GM12865 (cell line): ENCODE measurements around the gene PPM1J.
"Not testable (repeated sequence)": the region's sequence is repeated elsewhere in the genome, so short reads cannot be mapped to it uniquely, and the experiment has no call there.

ENCODE experiments used
- DNase-seq: peaks from one replicate; pipeline ENCODE4 v3.0.0; 2010; ENCODE audit warnings: low read depth
- H3K4me3 ChIP-seq: 2 replicates; pipeline ENCODE4 v1.5.1; 2011; ENCODE audit warnings: mild to moderate bottlenecking, low read depth, low read length, control low read depth
- TF ChIP-seq, protein P1 (sequence below): IDR thresholded peaks from 2 replicates; pipeline ENCODE4 v1.5.1; 2011; ENCODE audit warnings: low read length, control low read depth, low read depth, inconsistent platforms; ENCODE audit not compliant: insufficient read depth; ENCODE audit errors: missing control alignments

Gene PPM1J

DNA sequence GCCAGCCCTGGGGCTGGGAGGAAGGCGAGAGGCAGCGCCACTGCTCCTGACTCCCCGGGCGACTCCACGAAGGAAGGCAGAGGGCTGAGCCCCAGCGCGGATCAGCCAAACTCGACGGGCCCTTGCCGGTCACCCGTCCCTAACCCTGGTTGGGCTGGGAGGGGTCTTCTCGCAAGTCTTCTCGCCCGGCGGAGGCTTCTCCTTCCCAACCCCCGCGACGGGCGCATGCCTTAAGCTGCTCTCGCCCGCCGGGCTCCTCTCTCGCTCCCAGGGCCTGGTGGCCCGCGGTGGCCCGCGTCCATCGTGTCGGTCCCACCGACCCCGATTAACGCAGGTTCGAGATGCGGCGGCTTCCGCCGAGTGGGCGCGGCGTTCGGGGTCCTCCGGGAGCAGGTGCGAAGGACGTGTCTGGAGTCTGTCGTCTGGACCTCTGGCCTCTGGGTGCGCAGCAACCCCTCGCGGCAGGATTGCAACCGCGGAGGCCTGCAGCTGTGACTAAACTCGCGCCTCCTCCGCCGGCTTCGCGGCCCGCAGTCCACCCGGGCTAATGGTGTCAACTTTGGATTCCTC lies 29.0 kb upstream of the PPM1J start:
- no peak for DNase-seq
- H3K4me3 ChIP-seq, result no peak overlapping the region
- TF ChIP-seq, protein P1, sequence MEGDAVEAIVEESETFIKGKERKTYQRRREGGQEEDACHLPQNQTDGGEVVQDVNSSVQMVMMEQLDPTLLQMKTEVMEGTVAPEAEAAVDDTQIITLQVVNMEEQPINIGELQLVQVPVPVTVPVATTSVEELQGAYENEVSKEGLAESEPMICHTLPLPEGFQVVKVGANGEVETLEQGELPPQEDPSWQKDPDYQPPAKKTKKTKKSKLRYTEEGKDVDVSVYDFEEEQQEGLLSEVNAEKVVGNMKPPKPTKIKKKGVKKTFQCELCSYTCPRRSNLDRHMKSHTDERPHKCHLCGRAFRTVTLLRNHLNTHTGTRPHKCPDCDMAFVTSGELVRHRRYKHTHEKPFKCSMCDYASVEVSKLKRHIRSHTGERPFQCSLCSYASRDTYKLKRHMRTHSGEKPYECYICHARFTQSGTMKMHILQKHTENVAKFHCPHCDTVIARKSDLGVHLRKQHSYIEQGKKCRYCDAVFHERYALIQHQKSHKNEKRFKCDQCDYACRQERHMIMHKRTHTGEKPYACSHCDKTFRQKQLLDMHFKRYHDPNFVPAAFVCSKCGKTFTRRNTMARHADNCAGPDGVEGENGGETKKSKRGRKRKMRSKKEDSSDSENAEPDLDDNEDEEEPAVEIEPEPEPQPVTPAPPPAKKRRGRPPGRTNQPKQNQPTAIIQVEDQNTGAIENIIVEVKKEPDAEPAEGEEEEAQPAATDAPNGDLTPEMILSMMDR, result no peak

DNA sequence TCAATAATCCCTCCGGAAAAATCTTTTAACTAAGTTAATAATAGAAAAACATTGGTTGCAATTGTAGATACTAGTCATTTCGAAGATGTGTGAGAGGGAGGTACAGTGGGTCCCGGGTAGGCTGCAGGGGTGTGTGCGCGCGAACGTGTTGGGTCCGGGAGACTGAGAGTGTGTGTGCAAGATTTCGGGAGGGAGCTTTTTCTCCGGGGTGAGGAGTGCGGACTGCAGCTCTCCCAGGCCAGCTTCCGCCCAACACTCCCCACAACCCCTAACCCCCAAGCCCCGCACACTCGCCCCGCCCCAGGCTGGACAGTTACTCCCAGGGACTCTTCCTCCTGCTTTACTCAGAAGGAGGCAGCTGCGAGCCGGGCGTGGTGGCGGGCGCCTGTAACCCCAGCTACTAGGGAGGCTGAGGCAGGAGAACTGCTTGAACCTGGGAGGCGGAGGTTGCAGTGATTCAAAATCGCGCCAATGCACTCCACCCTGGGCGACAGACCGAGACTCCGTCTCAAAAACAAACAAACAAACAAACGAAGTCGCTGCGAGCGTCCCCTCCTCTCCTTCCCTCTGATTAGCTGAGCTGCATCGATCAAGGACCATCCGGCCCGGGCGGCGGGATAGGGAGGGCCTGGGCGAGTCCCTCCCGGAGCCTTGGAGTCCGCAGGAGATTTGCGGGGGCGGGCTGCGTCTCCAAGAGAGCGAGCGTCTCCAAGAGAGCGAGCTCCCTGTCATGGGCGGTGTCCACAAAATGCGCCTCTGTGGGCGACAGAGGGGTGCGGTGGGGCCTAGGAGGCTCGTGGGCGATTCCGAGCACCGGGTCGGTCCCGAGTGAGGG lies 28.3 kb upstream of the PPM1J start:
- DNase-seq, result no peak
- TF ChIP-seq, protein P1, result no peak
- H3K4me3 ChIP-seq, result no peak overlapping the region

DNA sequence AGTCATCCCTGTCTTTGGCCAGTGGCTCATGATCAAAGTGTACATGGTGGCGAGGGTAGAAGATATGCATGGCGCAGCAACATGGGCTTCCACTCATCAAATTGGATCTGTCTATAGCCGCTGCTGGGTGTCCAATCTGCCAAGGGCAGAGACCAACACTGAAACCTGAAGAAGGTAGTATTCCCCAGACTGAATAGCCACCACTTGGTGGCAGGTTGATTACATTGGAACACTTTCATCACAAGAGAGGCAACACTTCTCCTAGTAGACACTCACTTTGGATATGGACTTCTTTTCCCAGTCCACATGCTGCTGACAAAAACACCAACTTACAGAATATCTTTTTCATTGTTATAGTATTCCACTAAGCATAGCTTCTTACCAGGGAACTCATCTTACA lies 22.4 kb upstream of the PPM1J start:
- DNase-seq, result no peak
- TF ChIP-seq, protein P1, result no peak
- H3K4me3 ChIP-seq, result no peak overlapping the region

DNA sequence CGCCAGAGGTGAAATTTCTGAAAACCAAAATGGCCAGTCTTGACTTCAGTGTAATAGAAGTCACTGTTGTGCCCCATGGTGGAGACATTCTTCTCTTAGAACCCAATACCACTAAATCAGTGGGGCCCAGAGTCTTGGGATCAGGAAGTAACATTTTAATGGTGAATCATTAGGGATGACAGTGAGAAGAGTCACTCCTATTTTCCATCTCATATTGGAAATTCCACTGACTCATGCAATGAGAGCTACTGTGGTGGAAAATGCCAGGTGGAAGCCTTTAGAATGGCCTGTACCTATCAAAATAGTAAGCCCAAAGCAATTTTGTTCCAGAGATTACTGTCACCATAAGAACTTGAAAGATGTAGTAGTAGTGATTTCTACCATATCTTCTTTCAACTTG lies 20.6 kb upstream of the PPM1J start:
- H3K4me3 ChIP-seq, result no peak overlapping the region
- no peak for DNase-seq
- TF ChIP-seq, protein P1, result no peak

DNA sequence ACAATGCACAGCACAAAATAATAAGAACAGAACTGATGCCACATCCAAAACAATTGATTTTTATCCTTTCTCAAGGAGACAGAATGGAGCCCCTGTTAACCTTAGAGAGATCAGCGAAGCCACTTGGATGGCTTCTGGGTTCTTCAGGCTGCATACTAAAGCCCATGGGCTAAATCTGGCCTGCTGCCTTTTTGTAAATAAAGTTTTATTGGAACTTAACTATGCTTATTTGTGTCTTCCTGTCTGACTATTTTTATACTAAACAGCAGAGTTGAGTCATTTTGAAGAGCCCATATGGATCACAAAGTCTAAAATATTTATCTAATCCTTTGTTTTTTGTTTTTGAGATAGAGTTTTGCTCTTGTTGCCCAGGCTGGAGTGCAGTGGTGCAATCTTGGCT lies 16.3 kb upstream of the PPM1J start:
- no peak overlapping the region for H3K4me3 ChIP-seq
- TF ChIP-seq, protein P1, result no peak
- DNase-seq, result no peak

DNA sequence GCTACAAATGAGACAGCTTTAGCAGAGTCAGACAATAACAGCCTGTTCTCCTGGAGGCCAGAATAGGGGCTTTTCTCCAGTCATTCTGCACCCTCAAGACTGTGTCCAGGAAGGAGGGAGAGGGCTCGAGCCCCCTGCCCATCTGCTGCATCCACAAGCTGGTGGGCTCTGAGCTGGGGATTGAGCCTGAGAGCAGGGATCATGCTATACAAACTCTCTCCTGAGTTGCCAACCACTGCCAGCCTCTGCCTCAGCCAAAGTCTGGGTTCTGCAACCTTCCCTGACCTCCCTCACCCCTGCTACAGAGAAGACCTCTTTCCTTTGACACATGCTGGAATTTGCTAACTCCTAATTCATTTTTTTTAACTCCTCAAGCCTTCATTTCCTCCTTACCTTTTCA lies 14.8 kb upstream of the PPM1J start:
- TF ChIP-seq, protein P1, result no peak
- no peak for DNase-seq

DNA sequence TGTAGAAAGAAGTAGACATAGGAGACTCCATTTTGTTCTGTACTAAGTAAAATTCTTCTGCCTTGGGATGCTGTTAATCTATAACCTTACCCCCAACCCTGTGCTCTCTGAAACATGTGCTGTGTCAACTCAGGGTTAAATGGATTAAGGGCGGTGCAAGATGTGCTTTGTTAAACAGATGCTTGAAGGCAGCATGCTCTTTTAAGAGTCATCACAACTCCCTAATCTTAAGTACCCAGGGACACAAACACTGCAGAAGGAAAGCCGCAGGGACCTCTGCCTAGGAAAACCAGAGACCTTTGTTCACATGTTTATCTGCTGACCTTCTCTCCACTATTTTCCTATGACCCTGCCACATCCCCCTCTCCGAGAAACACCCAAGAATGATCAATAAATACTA lies 13.9 kb upstream of the PPM1J start:
- DNase-seq, result not testable (repeated sequence)

More for the DNA sequence above, 14.8 kb upstream of the PPM1J start:
- no peak overlapping the region for H3K4me3 ChIP-seq

DNA sequence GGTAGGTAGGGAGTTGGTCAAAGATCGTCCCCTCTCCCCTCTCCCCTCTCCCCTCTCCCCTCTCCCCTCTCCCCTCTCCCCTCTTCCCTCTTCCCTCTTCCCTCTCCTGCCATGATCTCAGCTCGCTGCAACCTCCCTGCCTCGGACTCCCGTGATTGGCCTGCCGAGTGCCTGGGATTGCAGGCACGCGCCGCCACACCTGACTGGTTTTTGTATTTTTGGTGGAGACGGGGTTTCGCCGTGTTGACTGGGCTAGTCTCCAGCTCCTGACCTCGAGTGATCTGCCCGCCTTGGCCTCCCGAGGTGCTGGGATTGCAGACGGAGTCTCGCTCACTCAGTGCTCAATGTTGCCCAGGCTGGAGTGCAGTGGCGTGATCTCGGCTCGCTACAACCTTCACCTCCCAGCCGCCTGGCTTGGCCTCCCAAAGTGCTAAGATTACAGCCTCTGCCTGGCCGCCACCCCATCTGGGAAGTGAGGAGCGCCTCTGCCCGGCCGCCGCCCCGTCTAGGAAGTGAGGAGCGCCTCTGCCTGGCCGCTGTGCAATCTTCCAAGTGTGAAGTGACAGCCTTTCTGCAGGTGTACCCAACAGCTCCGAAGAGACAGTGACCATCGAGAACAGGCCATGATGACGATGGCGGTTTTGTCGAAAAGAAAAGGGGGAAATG lies 13.3 kb upstream of the PPM1J start:
- DNase-seq, H3K4me3 ChIP-seq: not testable (repeated sequence)

More for the DNA sequence above, 13.9 kb upstream of the PPM1J start:
- not testable (repeated sequence) for H3K4me3 ChIP-seq
